IPS-18c (cell line): Measurements from ENCODE around the gene EXOC6B.
A peak's percentile ranks its signal among the peaks of the same experiment; 100 is the strongest.

Source experiments
- H3K4me3 ChIP-seq: 2 replicates; pipeline ENCODE4 v1.7.0; 2013; ENCODE audit warnings: low read depth, mild to moderate bottlenecking, low read length, moderate library complexity; ENCODE audit not compliant: insufficient read depth
- H3K9me3 ChIP-seq: one replicate; pipeline ENCODE4 v1.6.1; 2013; ENCODE audit warnings: mild to moderate bottlenecking, low read length, moderate library complexity; ENCODE audit not compliant: control insufficient read depth, insufficient read depth

EXOC6B gene

GRCh38 chr2:72415781-72416475 lies 409.9 kb downstream of the EXOC6B start:
- Histone ChIP-seq H3K4me3 (no peak overlapping the region), H3K9me3 (no peaks in the 10 kb centered on the region)

- Histone ChIP-seq H3K9me3 (no peaks in the 10 kb centered on the region), H3K4me3 (no peak overlapping the region)
Measured at GRCh38 chr2:72415241-72415661, 410.6 kb downstream of the EXOC6B start.

GRCh38 chr2:72414137-72414760 lies 411.6 kb downstream of the EXOC6B start:
- Histone ChIP-seq H3K9me3 (no peaks in the 10 kb centered on the region), H3K4me3 (no peak overlapping the region)

GRCh38 chr2:72413716-72414115 lies 412.1 kb downstream of the EXOC6B start:
- no peak overlapping the region for H3K4me3 ChIP-seq
- no peaks in the 10 kb centered on the region for H3K9me3 ChIP-seq

- H3K9me3 ChIP-seq, result no peaks in the 10 kb centered on the region
- no peak overlapping the region for H3K4me3 ChIP-seq
Measured at GRCh38 chr2:72412214-72412613, 413.6 kb downstream of the EXOC6B start.

- H3K4me3 ChIP-seq, result no peak overlapping the region
- no peaks in the 10 kb centered on the region for H3K9me3 ChIP-seq
Measured at GRCh38 chr2:72399879-72400278, 426.0 kb downstream of the EXOC6B start.

GRCh38 chr2:72395096-72395495 lies 430.7 kb downstream of the EXOC6B start:
- Histone ChIP-seq H3K9me3 (no peaks in the 10 kb centered on the region), H3K4me3 (no peak overlapping the region)

GRCh38 chr2:72394541-72395070 lies 431.2 kb downstream of the EXOC6B start:
- Histone ChIP-seq H3K4me3 (no peak overlapping the region), H3K9me3 (no peaks in the 10 kb centered on the region)

GRCh38 chr2:72389447-72389846 lies 436.4 kb downstream of the EXOC6B start:
- peaks cover 5% of the 10 kb centered on the region for H3K9me3 ChIP-seq
- no peak overlapping the region for H3K4me3 ChIP-seq

GRCh38 chr2:72388263-72388662 lies 437.6 kb downstream of the EXOC6B start:
- no peak overlapping the region for H3K4me3 ChIP-seq
- peaks cover 5% of the 10 kb centered on the region for H3K9me3 ChIP-seq

GRCh38 chr2:72386288-72386687 lies 439.5 kb downstream of the EXOC6B start:
- Histone ChIP-seq H3K9me3 (peaks cover 5% of the 10 kb centered on the region), H3K4me3 (peak overlapping the region; percentile 20; the same call in 1 of the 2 replicates)

GRCh38 chr2:72378753-72379348 lies 447.0 kb downstream of the EXOC6B start:
- Histone ChIP-seq H3K9me3 (no peaks in the 10 kb centered on the region), H3K4me3 (no peak overlapping the region)

- H3K4me3 ChIP-seq, result no peak overlapping the region
- no peaks in the 10 kb centered on the region for H3K9me3 ChIP-seq
Measured at GRCh38 chr2:72367530-72368225, 458.2 kb downstream of the EXOC6B start.

- no peaks in the 10 kb centered on the region for H3K9me3 ChIP-seq
- H3K4me3 ChIP-seq, result no peak overlapping the region
Measured at GRCh38 chr2:72363406-72363805, 462.4 kb downstream of the EXOC6B start.

GRCh38 chr2:72362733-72363132 lies 463.1 kb downstream of the EXOC6B start:
- Histone ChIP-seq H3K9me3 (no peaks in the 10 kb centered on the region), H3K4me3 (no peak overlapping the region)

GRCh38 chr2:72361521-72361920 lies 464.3 kb downstream of the EXOC6B start:
- no peaks in the 10 kb centered on the region for H3K9me3 ChIP-seq
- no peak overlapping the region for H3K4me3 ChIP-seq

GRCh38 chr2:72361042-72361441 lies 464.8 kb downstream of the EXOC6B start:
- no peak overlapping the region for H3K4me3 ChIP-seq

GRCh38 chr2:72350852-72351251 lies 475.0 kb downstream of the EXOC6B start:
- no peaks in the 10 kb centered on the region for H3K9me3 ChIP-seq
- no peak overlapping the region for H3K4me3 ChIP-seq

More at GRCh38 chr2:72361042-72361441, 464.8 kb downstream of the EXOC6B start:
- no peaks in the 10 kb centered on the region for H3K9me3 ChIP-seq
